Mesodermal cell (in vitro differentiated cells): Measurements from ENCODE around the gene STK40.

Experiments used
- H3K27ac ChIP-seq: 2 replicates; pipeline ENCODE4 v1.7.0; 2013; ENCODE audit warnings: mild to moderate bottlenecking, low read depth, low read length, moderate library complexity; ENCODE audit not compliant: severe bottlenecking
- H3K36me3 ChIP-seq: 2 replicates; pipeline ENCODE4 v1.7.1; 2013; ENCODE audit warnings: mild to moderate bottlenecking, low read length, moderate library complexity; ENCODE audit not compliant: control insufficient read depth, insufficient read depth
- H3K4me1 ChIP-seq: one replicate; pipeline ENCODE4 v1.7.1; 2013; ENCODE audit warnings: mild to moderate bottlenecking, low read length; ENCODE audit not compliant: insufficient read depth, control insufficient read depth, poor library complexity, severe bottlenecking
- H3K4me3 ChIP-seq: 2 replicates; pipeline ENCODE4 v1.7.0; 2013; ENCODE audit warnings: low read length, control low read depth, mild to moderate bottlenecking; ENCODE audit not compliant: insufficient read depth, poor library complexity, severe bottlenecking; ENCODE audit errors: extremely low read depth
- H3K9me3 ChIP-seq: 2 replicates; pipeline ENCODE4 v1.7.1; 2013; ENCODE audit warnings: mild to moderate bottlenecking, low read length, moderate library complexity; ENCODE audit not compliant: control insufficient read depth
- WGBS, 2 experiments: methylation state at CpG; one replicate each; pipeline ENCODE4 v1.1.5; 2013; ENCODE audit warnings: missing lambda C conversion rate in 2 of 2; ENCODE audit not compliant: insufficient coverage in 2 of 2; 5-methylcytosine and 5-hydroxymethylcytosine counted together

Gene STK40

GRCh38 chr1:36300526-36300925, 85.2 kb downstream of the STK40 start:
- no CpG with 5 or more reads among the region's 1 CpG for WGBS, 2 experiments
- H3K36me3 ChIP-seq, result peaks cover 93% of the 10 kb centered on the region

DNA sequence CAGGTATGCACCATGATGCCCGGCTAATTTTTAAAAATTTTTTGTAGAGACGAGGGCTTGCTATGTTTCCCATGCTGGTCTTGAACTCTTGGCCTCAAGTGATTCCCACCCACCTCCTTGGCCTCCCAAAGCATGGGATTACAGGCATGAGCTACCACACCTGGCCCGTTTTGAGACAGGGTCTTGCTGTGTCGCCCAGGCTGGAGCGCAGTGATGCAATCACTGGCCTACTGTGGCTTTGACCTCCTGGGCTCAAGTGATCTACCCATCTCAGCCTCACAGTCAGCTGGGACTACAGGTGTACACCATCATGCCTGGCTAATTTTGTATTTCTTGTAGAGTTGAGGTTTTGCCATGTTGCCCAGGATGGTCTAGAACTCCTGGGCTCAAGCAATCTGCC, 87.1 kb downstream of the STK40 start:
- H3K4me1 ChIP-seq, result no peaks in the 10 kb centered on the region
- H3K27ac ChIP-seq, result no peak overlapping the region
- no peak overlapping the region for H3K4me3 ChIP-seq
- H3K9me3 ChIP-seq, result no peaks in the 10 kb centered on the region
- peaks cover 96% of the 10 kb centered on the region for H3K36me3 ChIP-seq
- 90 to 98% methylated on average over 4 to 5 of the region's 5 CpGs for WGBS, 2 experiments

More at GRCh38 chr1:36300526-36300925, 85.2 kb downstream of the STK40 start:
- Histone ChIP-seq H3K27ac (no peak overlapping the region), H3K4me3 (no peak overlapping the region), H3K9me3 (no peaks in the 10 kb centered on the region), H3K4me1 (peaks cover 5% of the 10 kb centered on the region)

DNA sequence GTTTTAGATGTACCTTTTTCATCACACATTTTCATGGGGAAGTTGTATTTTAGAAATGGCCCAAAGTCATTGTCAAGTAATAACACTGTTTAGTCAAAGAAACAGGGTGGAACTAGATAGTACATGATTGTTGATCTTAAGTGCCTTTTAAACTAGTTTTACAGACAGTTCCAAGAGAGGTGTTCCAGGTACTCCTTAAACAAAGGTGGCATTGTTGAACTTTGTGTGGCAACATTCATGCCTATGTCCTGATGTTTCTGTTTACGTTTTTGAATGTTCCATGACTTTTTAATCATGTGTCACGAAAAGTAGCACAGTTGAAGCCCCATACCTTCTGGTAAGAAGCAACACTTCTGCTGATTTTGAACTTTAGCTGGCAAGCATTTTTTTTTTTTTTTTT, 88.7 kb downstream of the STK40 start:
- peaks cover 95% of the 10 kb centered on the region for H3K36me3 ChIP-seq

DNA sequence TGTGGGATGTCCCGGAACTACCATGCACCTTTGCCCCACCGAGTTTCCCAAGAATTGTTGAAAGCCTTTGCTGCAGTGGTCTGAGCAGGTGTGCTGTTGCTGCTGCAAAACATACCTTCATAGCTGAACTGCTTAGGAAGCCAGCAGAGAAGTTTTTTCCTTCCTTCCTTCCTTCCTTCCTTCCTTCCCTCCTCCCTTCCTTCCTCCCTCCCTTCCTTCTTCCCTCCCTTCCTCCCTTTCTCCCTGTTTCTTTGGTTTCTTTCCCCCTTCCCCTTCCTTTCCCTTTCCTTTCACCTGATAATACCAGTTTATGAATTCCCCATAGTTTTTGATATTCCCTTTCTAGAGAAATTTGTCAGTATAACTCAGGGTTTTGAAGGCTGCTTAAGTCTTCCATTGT, 90.3 kb downstream of the STK40 start:
- 76 to 100% methylated on average over 2 of the region's 2 CpGs for WGBS, 2 experiments
- H3K27ac ChIP-seq, result no peak overlapping the region
- no peaks in the 10 kb centered on the region for H3K9me3 ChIP-seq
- H3K4me1 ChIP-seq, result no peaks in the 10 kb centered on the region
- H3K36me3 ChIP-seq, result peaks cover 94% of the 10 kb centered on the region
- H3K4me3 ChIP-seq, result no peak overlapping the region

More for the DNA sequence above, 88.7 kb downstream of the STK40 start:
- no peaks in the 10 kb centered on the region for H3K4me1 ChIP-seq
- H3K4me3 ChIP-seq, result no peak overlapping the region
- H3K27ac ChIP-seq, result no peak overlapping the region
- no peaks in the 10 kb centered on the region for H3K9me3 ChIP-seq
- WGBS, 2 experiments, result 88 to 95% methylated on average over 2 of the region's 2 CpGs
